Right ventricle myocardium inferior (tissue), 1 donor: Measurements from ENCODE around the gene CACNA1D. TPM values are rescaled to one million over a fixed set of nuclear protein-coding genes. Genes with fewer than 3 reads are reported as not detected.
A peak's percentile ranks its signal among the peaks of the same experiment; 100 is the strongest.

Experiments used
- ATAC-seq: fragments of 200-7000 bp; cut with Tn5 transposase; one replicate; pipeline ENCODE4 v1.9.1; 2020; ENCODE audit warnings: mild to moderate bottlenecking, moderate library complexity
- DNase-seq: peaks from one replicate; pipeline ENCODE4 v3.0.0; 2021; ENCODE audit errors: missing footprints
- intact Hi-C: fragments of 100-400 bp; cut with DNase I; formaldehyde crosslinking; loops from one replicate; pipeline ENCODE4 v1.11.0; 2022
- total RNA-seq: library from RNA; stranded (reverse); fragmentation: NEBNext Ultra II Directional; extraction: Animal tissue kit (Norgen Biotek cat#: 25700); gene quantifications from one replicate; pipeline ENCODE4 v1.2.1, GENCODE V29; 2021
- donor health status: DM: no; HTN: yes; CAD: no; lungs with severe emphysema.

Gene CACNA1D
- total RNA-seq, 1 donor from 2014 or later, result 1.1 TPM

- intact Hi-C loops, result no loop called here
These were observed 339.3 kb downstream of the CACNA1D start for GRCh38 chr3:53833700-53834099.

GRCh38 chr3:53834429-53835095 is 340.2 kb downstream of the CACNA1D start:
- DNase-seq (no peak), ATAC-seq (no peak)
- intact Hi-C loops, result no loop called here

More at GRCh38 chr3:53833700-53834099, 339.3 kb downstream of the CACNA1D start:
- ATAC-seq (no peak), DNase-seq (no peak)

GRCh38 chr3:53835257-53835656 is 340.8 kb downstream of the CACNA1D start:
- intact Hi-C loops, result no loop called here
- DNase-seq (no peak), ATAC-seq (no peak)

- DNase-seq (no peak), ATAC-seq (no peak)
- intact Hi-C loops, result no loop called here
These were observed 341.9 kb downstream of the CACNA1D start for GRCh38 chr3:53836084-53836872.

- intact Hi-C loops, result no loop called here
- no peak for DNase-seq
These were observed 342.9 kb downstream of the CACNA1D start for GRCh38 chr3:53837331-53837730.

GRCh38 chr3:53841296-53841695 is 346.9 kb downstream of the CACNA1D start:
- intact Hi-C loops, result loop anchor here (5.0 kb wide), 1 partner anchor 124 kb away; no protein-coding TSS in a partner anchor
- no peak for ATAC-seq
- DNase-seq, result no peak

More at GRCh38 chr3:53837331-53837730, 342.9 kb downstream of the CACNA1D start:
- ATAC-seq, result no peak

- no peak for DNase-seq
- intact Hi-C loops, result loop anchor here (5.0 kb wide), 1 partner anchor 125 kb away; no protein-coding TSS in a partner anchor
- ATAC-seq, result peak; percentile 30
These were observed 348.2 kb downstream of the CACNA1D start for GRCh38 chr3:53842436-53843194.

- no peak for ATAC-seq
- DNase-seq, result no peak
- intact Hi-C loops, result loop anchor here (2.0 to 5.0 kb wide), 2 partner anchors 29 to 126 kb away; no protein-coding TSS in a partner anchor
These were observed 349.1 kb downstream of the CACNA1D start for GRCh38 chr3:53843195-53844177.

- intact Hi-C loops, result loop anchor here (2.0 to 5.0 kb wide), 3 partner anchors 30 to 127 kb away; no protein-coding TSS in a partner anchor
- ATAC-seq, result no peak
- DNase-seq, result no peak
These were observed 350.1 kb downstream of the CACNA1D start for GRCh38 chr3:53844262-53845102.

GRCh38 chr3:53845103-53845880 is 350.9 kb downstream of the CACNA1D start:
- peak; percentile 78 for DNase-seq
- intact Hi-C loops, result loop anchor here (2.0 to 5.0 kb wide), 2 partner anchors 30 to 113 kb away; no protein-coding TSS in a partner anchor
- ATAC-seq, result peak; percentile 58

- ATAC-seq (peak; percentile 2), DNase-seq (no peak)
- intact Hi-C loops, result loop anchor here (2.0 to 5.0 kb wide), 2 partner anchors 31 to 114 kb away; no protein-coding TSS in a partner anchor
These were observed 351.4 kb downstream of the CACNA1D start for GRCh38 chr3:53845881-53846133.

GRCh38 chr3:53846134-53846850 is 351.9 kb downstream of the CACNA1D start, which contains the start of the genes CHDH and IL17RB:
Gene CHDH, minus strand, starts transcription at chr3:53846419. Its CDS starts 22,411 bp downstream, at chr3:53824008.
Gene IL17RB, plus strand, starts transcription at chr3:53846568. Its CDS starts 21 bp downstream, at chr3:53846589.
- peak; percentile 87 for ATAC-seq
- intact Hi-C loops, result loop anchor here (5.0 kb wide), 1 partner anchor 114 kb away; no protein-coding TSS in a partner anchor
- no peak for DNase-seq

- ATAC-seq (no peak), DNase-seq (no peak)
- intact Hi-C loops, result loop anchor here (5.0 kb wide), 1 partner anchor 115 kb away; no protein-coding TSS in a partner anchor
These were observed 352.4 kb downstream of the CACNA1D start for GRCh38 chr3:53846851-53847155.

GRCh38 chr3:53849916-53850315 is 355.5 kb downstream of the CACNA1D start:
- ATAC-seq, result no peak
- DNase-seq, result no peak
- intact Hi-C loops, result loop anchor here (5.0 kb wide), 1 partner anchor 118 kb away; no protein-coding TSS in a partner anchor

GRCh38 chr3:53850895-53851294 is 356.5 kb downstream of the CACNA1D start:
- intact Hi-C loops, result no loop called here
- ATAC-seq (no peak), DNase-seq (no peak)

- no peak for DNase-seq
- intact Hi-C loops, result no loop called here
- ATAC-seq, result no peak
These were observed 362.6 kb downstream of the CACNA1D start for GRCh38 chr3:53856964-53857363.
